Muscle of leg (tissue), 11 donors: ENCODE data around the gene SMTN. TPM values are rescaled to one million over a fixed set of nuclear protein-coding genes. Genes with fewer than 3 reads are reported as not detected.

ENCODE experiments used
- DNase-seq: peaks from one replicate; pipeline ENCODE4 v3.0.0; 2013
- H3K27ac ChIP-seq: one replicate; pipeline ENCODE4 v1.5.1; 2013; ENCODE audit warnings: mild to moderate bottlenecking, low read length, control low read depth
- H3K27me3 ChIP-seq: one replicate; pipeline ENCODE4 v1.6.1; 2013; ENCODE audit warnings: low read length; ENCODE audit not compliant: control insufficient read depth, insufficient read depth
- H3K36me3 ChIP-seq: one replicate; pipeline ENCODE4 v1.6.1; 2013; ENCODE audit warnings: low read length; ENCODE audit not compliant: control insufficient read depth, insufficient read depth
- H3K4me1 ChIP-seq: one replicate; pipeline ENCODE4 v1.6.1; 2013; ENCODE audit warnings: low read length; ENCODE audit not compliant: control insufficient read depth, insufficient read depth
- H3K4me3 ChIP-seq: one replicate; pipeline ENCODE4 v1.5.1; 2013; ENCODE audit warnings: low read length, control low read depth
- H3K9me3 ChIP-seq: replicated peaks from 2 replicates; pipeline ENCODE4 v1.6.1; 2013; ENCODE audit warnings: low read depth, low read length; ENCODE audit not compliant: control insufficient read depth
- WGBS: methylation state at CpG from one replicate; pipeline ENCODE4 v1.1.5; 2013; ENCODE audit warnings: missing lambda C conversion rate; ENCODE audit not compliant: insufficient coverage; 5-methylcytosine and 5-hydroxymethylcytosine counted together
- polyA plus RNA-seq, 8 donors: library from polyadenylated mRNA; unstranded; fragments of 120-200 nt; gene quantifications; one replicate each; pipeline versions ENCODE4 v1.2.1 to v1.2.3, GENCODE V29; 2013; ENCODE audit warnings: inconsistent platforms in 1 of 8, low replicate concordance in 1 of 8; ENCODE audit not compliant: insufficient read length in 8 of 8, insufficient read depth in 1 of 8
- total RNA-seq: library from RNA; stranded (reverse); fragments of 120-200 nt; gene quantifications from one replicate; pipeline ENCODE4 v1.2.4, GENCODE V29; 2013

Gene SMTN
- total and polyA plus RNA-seq, 9 donors = 103 to 284 (median 165) TPM

DNA sequence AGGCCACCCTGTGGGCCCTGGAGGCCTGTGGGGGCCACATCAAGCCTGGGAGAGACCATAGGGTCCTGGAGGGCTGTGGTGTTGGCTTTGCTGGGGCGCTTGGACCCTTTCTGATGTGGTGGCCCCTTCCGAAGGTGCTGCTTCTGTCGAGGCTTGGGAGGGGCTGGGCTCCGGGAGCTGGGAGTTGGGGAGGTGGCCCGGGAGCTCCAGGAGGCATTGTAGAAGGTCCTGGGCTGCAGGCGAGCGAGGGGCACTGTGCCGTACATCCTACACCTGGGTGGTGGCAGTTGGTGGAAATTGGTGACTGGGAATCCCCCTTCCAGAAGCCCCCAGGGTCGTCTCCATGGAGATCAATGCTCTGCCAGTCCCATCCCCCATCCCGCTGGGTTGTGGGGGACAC, 56.6 kb downstream of the SMTN start:
- peaks cover 5% of the 10 kb centered on the region for H3K4me1 ChIP-seq
- H3K9me3 ChIP-seq = no peaks in the 10 kb centered on the region
- H3K4me3 ChIP-seq = no peak overlapping the region
- H3K27ac ChIP-seq = no peak overlapping the region
- no peak for DNase-seq
- WGBS = 80% methylated on average over 9 of the region's 10 CpGs
- H3K27me3 ChIP-seq = peaks cover 19% of the 10 kb centered on the region
- H3K36me3 ChIP-seq = no peaks in the 10 kb centered on the region

DNA sequence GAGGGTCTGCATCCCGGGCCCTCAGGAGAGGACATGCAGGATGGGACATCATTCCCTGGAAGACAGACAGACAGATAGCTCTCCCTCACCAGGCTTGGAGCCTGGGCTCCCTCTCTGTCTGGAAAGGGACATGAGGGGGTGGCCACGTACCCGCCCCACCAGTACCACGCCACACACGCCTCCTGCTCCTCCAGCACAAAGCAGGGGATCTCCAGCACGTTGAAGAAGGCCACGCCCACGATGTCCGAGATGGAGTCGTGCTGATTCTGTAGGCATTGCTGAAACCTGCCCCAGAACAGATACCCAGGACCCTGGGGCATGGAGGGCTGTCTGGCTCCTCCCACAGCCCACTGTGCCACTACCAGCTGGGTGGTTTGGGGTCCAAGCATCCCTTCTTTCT, 57.0 kb downstream of the SMTN start:
- DNase-seq = no peak
- no peaks in the 10 kb centered on the region for H3K36me3 ChIP-seq
- WGBS = 77% methylated on average over 8 of the region's 10 CpGs
- H3K27ac ChIP-seq = no peak overlapping the region
- H3K27me3 ChIP-seq = peaks cover 19% of the 10 kb centered on the region
- H3K4me1 ChIP-seq = peaks cover 8% of the 10 kb centered on the region
- no peaks in the 10 kb centered on the region for H3K9me3 ChIP-seq
- H3K4me3 ChIP-seq = no peak overlapping the region

DNA sequence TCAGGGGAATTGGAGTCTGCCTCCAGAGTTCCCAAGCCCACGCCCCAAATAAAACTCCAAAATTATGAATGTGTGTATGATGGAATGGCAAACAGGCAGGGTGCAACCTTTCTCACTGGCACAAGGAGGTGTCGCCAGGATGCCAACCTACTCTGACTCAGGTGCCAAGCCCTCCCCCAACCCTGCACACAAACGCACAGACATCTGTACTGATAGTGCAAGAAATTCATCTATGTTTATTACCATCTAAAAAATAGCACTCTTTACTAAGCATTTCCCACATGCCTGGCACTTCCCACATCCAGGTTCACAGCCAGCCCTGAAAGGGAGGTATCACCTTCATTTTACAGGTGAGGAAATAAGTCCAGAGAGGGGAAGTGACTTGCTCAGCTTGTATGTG, 57.9 kb downstream of the SMTN start:
- peaks cover 9% of the 10 kb centered on the region for H3K4me1 ChIP-seq
- H3K36me3 ChIP-seq = no peaks in the 10 kb centered on the region
- no peak for DNase-seq
- H3K4me3 ChIP-seq = no peak overlapping the region
- no peaks in the 10 kb centered on the region for H3K9me3 ChIP-seq
- peaks cover 19% of the 10 kb centered on the region for H3K27me3 ChIP-seq
- H3K27ac ChIP-seq = no peak overlapping the region
- no CpG with 5 or more reads among the region's 3 CpGs for WGBS

DNA sequence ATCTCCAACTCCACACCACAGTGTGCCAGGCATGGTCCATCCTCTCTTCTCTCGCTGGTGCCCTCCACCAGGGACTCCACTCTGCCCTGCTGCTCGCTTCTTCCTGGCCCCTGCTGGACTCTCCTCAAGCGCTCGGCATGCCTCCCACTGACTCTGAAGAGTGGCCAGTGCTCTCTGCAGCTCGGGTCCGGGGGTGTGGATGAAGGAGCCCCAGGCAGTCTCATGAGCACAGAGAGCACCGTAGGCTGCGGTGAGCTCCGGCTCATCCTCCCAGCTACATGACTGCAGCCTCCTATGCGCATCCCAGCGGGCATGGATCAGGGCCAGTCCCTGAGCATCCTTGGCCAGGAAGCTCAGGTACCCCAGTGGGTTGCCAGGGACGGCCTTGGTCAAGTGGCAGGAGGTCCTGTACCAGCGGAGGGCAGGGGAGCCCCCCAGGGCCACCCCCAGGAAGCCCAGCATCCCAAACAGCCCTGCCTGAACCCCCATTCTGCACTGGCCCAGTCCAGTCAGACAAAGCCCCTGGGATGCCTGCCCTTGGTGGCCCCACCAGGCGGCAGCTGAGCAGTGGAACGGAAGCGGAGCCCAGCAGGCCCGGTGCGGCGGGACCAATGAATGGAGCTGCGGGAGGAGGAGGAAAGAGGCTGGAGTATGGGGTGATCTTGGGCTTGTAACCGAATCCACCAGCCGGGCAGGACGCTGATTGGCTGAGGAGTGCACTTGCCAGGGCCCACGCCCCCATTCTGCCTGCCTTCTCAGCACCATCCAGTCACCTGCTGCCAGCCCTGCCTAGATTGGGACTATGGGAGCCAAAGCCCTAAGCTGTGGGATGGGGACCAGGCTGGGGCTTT, 59.0 kb downstream of the SMTN start, which contains the start of gene PLA2G3:
Gene PLA2G3, minus strand, starts transcription at position 643 of the 851 bp plus-strand sequence. Its CDS starts 154 bp downstream, at position 489.
- Histone ChIP-seq H3K4me1 (peaks cover 9% of the 10 kb centered on the region), H3K36me3 (no peaks in the 10 kb centered on the region), H3K27ac (no peak within 1 kb of the TSS), H3K4me3 (no peak within 1 kb of the TSS), H3K27me3 (peaks cover 19% of the 10 kb centered on the region), H3K9me3 (no peaks in the 10 kb centered on the region)
- 14% methylated on average over 20 of the region's 24 CpGs for WGBS
- DNase-seq = peak; percentile 22

DNA sequence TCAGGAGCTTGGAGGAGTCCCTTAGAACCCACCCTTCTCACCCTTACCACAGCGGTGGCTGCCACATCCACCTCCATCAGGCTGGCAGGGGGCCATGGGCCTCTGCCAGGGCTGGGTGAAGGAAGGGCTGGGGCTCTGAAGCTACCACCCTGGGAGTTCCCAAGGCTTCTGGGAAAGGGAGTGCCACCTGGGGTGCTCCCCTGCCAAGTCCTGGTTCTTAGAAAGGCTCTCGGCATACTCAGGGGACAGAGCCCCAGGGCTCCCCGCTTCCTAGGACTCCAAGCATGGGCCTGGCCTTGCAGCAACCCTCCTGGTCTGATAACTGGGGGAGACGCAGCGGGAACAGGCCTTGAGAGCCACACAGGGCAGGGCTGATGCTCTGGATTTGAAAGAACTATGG, 59.6 kb downstream of the SMTN start:
- H3K27me3 ChIP-seq = peaks cover 19% of the 10 kb centered on the region
- no peaks in the 10 kb centered on the region for H3K36me3 ChIP-seq
- no peak for DNase-seq
- H3K27ac ChIP-seq = no peak overlapping the region
- H3K9me3 ChIP-seq = no peaks in the 10 kb centered on the region
- H3K4me1 ChIP-seq = peaks cover 9% of the 10 kb centered on the region
- 81% methylated on average over 4 of the region's 5 CpGs for WGBS
- H3K4me3 ChIP-seq = no peak overlapping the region

DNA sequence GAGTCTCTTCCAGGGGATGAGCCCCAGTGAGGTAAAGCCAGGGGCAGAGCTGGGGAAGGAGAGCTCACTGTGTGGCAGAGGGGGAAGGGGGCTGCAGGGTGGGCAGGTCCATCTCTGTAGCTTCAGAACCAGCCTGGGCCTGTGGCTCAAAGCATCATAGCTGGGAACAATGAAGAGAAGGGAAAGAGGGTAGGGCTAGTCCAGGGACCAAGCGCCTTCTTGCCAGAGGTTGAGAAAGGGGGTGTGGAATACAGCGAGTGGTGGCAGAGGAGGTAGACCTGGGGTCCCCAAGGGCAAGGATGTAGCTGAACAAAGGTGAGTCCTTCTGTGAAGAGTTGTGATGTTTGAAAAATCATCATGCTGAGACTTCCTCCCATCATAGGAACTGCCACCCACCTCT, 60.4 kb downstream of the SMTN start:
- Histone ChIP-seq H3K4me1 (peaks cover 9% of the 10 kb centered on the region), H3K9me3 (no peaks in the 10 kb centered on the region), H3K36me3 (no peaks in the 10 kb centered on the region), H3K27me3 (peaks cover 19% of the 10 kb centered on the region), H3K27ac (no peak overlapping the region), H3K4me3 (no peak overlapping the region)
- no peak for DNase-seq
- WGBS = 94% methylated on average over 2 of the region's 2 CpGs

DNA sequence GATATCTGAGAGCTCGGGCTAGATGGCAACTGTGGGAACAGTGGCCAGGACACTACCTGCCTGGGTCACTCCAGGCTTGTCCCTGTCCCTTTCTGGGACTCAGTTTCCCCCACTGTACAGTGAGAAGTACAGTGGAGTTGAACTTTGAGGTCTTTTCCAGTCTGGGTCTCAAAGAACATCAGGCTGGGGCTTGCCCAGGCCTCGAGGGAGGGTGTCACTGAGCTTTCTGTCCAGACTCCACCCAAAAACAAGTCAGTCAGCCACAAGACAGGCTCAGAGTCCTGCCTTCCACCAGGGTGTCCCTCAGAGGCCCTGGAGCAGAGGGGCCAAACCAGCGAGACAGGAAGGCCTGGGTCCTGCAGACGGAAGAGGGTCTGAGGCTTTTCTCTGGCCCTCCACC, 61.2 kb downstream of the SMTN start:
- no peak overlapping the region for H3K27ac ChIP-seq
- WGBS = 66% methylated on average over 4 of the region's 4 CpGs
- no peak overlapping the region for H3K4me3 ChIP-seq
- peaks cover 9% of the 10 kb centered on the region for H3K4me1 ChIP-seq
- no peak for DNase-seq
- peaks cover 19% of the 10 kb centered on the region for H3K27me3 ChIP-seq
- H3K9me3 ChIP-seq = peaks cover 2% of the 10 kb centered on the region
- H3K36me3 ChIP-seq = no peaks in the 10 kb centered on the region

DNA sequence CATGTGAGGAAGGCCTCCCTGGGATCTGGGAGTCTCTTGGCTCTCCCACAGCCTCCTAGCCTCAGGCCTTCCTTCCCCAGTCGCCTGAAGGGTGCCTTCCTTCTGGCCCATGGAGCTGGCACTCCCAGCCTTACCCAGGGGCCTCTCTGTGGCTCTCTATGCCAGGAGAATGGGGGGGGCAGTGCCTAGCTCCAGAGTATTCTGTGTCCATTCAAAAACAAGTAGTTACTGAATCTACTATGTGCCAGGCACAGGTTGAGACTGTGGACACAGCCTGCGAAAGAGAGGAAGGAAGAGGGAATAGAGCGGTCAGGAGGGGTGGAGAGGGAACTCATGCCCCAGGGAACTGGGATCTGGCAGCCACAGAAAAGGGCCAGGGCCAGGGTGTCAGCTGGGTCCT, 61.9 kb downstream of the SMTN start:
- Histone ChIP-seq H3K9me3 (peaks cover 7% of the 10 kb centered on the region), H3K27me3 (peaks cover 21% of the 10 kb centered on the region), H3K27ac (no peak overlapping the region), H3K36me3 (no peaks in the 10 kb centered on the region), H3K4me3 (no peak overlapping the region), H3K4me1 (peaks cover 9% of the 10 kb centered on the region)
- 68% methylated on average over 2 of the region's 3 CpGs for WGBS
- DNase-seq = no peak

DNA sequence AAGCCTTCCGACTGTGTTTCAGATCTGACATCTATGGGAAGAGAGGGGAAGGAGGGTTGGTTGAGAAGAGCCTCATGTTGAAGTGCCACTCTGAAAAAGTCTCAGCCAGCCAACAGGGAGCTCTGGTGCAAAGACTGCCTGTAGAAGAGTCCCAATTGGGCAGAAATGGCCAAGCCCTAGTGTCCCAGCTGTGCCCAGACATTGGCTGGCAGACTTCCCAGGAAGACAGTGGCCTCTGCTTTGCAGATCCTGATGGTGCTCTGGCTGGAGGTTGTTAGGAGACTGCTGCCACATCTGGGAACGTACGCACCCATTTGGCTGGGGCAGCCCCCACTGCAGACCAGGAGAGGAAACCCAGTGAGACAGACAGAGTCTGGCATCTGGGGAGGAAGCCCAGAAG, 62.4 kb downstream of the SMTN start:
- Histone ChIP-seq H3K9me3 (peaks cover 7% of the 10 kb centered on the region), H3K27ac (no peak overlapping the region), H3K4me3 (no peak overlapping the region), H3K36me3 (no peaks in the 10 kb centered on the region), H3K27me3 (peaks cover 20% of the 10 kb centered on the region), H3K4me1 (peaks cover 11% of the 10 kb centered on the region)
- peak; percentile 48 for DNase-seq
- WGBS = 56% methylated on average over 3 of the region's 3 CpGs

GRCh38 chr22:31144223-31144622, 63.1 kb downstream of the SMTN start:
- peaks cover 18% of the 10 kb centered on the region for H3K27me3 ChIP-seq
- no peak overlapping the region for H3K27ac ChIP-seq
- peaks cover 14% of the 10 kb centered on the region for H3K4me1 ChIP-seq
- no peaks in the 10 kb centered on the region for H3K36me3 ChIP-seq
- DNase-seq = no peak
- H3K4me3 ChIP-seq = no peak overlapping the region
- peaks cover 7% of the 10 kb centered on the region for H3K9me3 ChIP-seq
